Measurements from ENCODE around the gene ATG3. TPM values are rescaled to one million over a fixed set of nuclear protein-coding genes. Genes with fewer than 3 reads are reported as not detected.

Gene ATG3
- total and polyA plus RNA-seq, 2 of the 8 experiments (the other 6 are each of a cell fraction or from before 2014, with no cell fraction given), result 27.3 to 55.3 TPM

DNA sequence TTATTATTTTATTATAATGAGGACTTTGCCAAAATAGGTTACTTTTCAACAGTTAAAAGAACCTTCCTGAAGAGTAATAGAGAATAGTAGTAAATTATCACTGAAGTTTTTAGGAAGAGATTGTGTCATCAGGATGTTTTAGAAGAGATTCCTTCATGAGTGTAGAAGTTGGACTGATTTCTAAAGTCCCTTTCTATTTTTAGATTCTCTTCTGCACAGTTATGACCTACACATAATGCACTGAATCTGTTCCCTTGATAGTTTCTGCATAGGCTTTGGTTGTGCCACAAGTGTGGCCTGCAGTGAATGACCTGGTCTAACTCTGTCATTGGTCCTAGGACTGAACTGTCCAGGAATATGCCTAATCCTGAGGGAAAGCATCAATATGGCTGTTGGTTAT, 24.0 kb upstream of the ATG3 start:
- H2BK5ac ChIP-seq (ENCODE audit: low read depth, low read length), result no peak overlapping the region
- no peak overlapping the region for H2BK12ac ChIP-seq (ENCODE audit: low read depth, low read length)
- no peak overlapping the region for H3K4me2 ChIP-seq (ENCODE audit: insufficient read depth in 1 of 2, low read depth in 2 of 2, low read length in 2 of 2)
- H2AK5ac ChIP-seq (ENCODE audit: low read depth, low read length), result no peak overlapping the region
- no peaks in the 10 kb centered on the region; the same call in 1 of the 2 replicates for H3K23me2 ChIP-seq (ENCODE audit: low read depth, low read length)
- H2BK20ac ChIP-seq (ENCODE audit: low read length), result no peak overlapping the region
- ChIA-PET CTCF (ENCODE audit: partially characterized antibody) (interaction anchor here (1.4 kb wide), 1 partner anchor 62 kb away, joined by 4 read pairs; no protein-coding TSS in a partner anchor), POLR2A (ENCODE audit: partially characterized antibody) (interaction anchor here (0.7 kb wide), 1 partner anchor 406 kb away, joined by 3 read pairs; no protein-coding TSS in a partner anchor)
- H4K8ac ChIP-seq (ENCODE audit: extremely low read depth, insufficient read depth, low read length), result no peak overlapping the region
- H3K14ac ChIP-seq (ENCODE audit: insufficient read length), result no peak overlapping the region
- H4K91ac ChIP-seq (replicated peaks; ENCODE audit: insufficient read length, low read length), result no peak overlapping the region
- H3K9me3 ChIP-seq (ENCODE audit: insufficient read depth in 2 of 2, low read depth in 1 of 2, low read length in 1 of 2), result no peaks in the 10 kb centered on the region
- H2BK15ac ChIP-seq (ENCODE audit: low read length), result no peak overlapping the region
- DNase-seq (ENCODE audit: low read depth in 1 of 2, low spot score in 2 of 2) (no peak), FAIRE-seq (no peak)
- H3K23ac ChIP-seq (ENCODE audit: insufficient read length), result no peak overlapping the region
- H4K20me1 ChIP-seq (replicated peaks in 1 of 2; ENCODE audit: control insufficient read depth in 1 of 2, insufficient read depth in 2 of 2, low read length in 2 of 2), result no peaks in the 10 kb centered on the region
- H3K4me3 ChIP-seq (ENCODE audit: extremely low read depth in 1 of 4, insufficient read depth in 2 of 4, low read depth in 3 of 4, low read length in 4 of 4), result no peak overlapping the region
- H3K4ac ChIP-seq (replicated peaks; ENCODE audit: insufficient read length, low read depth, low read length), result no peak overlapping the region
- no peak overlapping the region for H3K18ac ChIP-seq (ENCODE audit: extremely low read depth, low read length)
- H2AFZ ChIP-seq (ENCODE audit: low read length), result no peak overlapping the region
- no peak overlapping the region for H3K27ac ChIP-seq (ENCODE audit: low read depth, low read length)
- H3K56ac ChIP-seq (replicated peaks; ENCODE audit: insufficient read length, low read depth, low read length), result no peak overlapping the region
- no peaks in the 10 kb centered on the region for H3K27me3 ChIP-seq (replicated peaks in 1 of 4; ENCODE audit: control insufficient read depth in 3 of 4, extremely low read depth in 1 of 4, insufficient read depth in 3 of 4, low read length in 3 of 4)
- H2BK120ac ChIP-seq (replicated peaks; ENCODE audit: low read depth, low read length), result no peak overlapping the region
- peaks cover 0 to 34% (median 5%) of the 10 kb centered on the region in 4 experiments; a peak in 4 of 8 replicates for H3K36me3 ChIP-seq (ENCODE audit: control insufficient read depth in 2 of 4, insufficient read depth in 4 of 4, low read length in 3 of 4)
- H3K79me2 ChIP-seq (ENCODE audit: control insufficient read depth in 1 of 2, insufficient read depth in 2 of 2, low read length in 2 of 2), result no peaks in the 10 kb centered on the region
- H3K79me1 ChIP-seq (ENCODE audit: low read depth, low read length), result no peaks in the 10 kb centered on the region
- no peak overlapping the region for H3K9ac ChIP-seq (replicated peaks in 1 of 4; ENCODE audit: extremely low read depth in 1 of 4, low read depth in 3 of 4, low read length in 3 of 4)
- no peak overlapping the region for H4K5ac ChIP-seq (ENCODE audit: insufficient read length, low read depth, low read length)
- no peaks in the 10 kb centered on the region; a peak in 1 of 7 replicates for H3K4me1 ChIP-seq (replicated peaks in 1 of 4; ENCODE audit: control insufficient read depth in 3 of 4, insufficient read depth in 4 of 4, low read length in 3 of 4)
- no peak for TF ChIP-seq GTF2F1 (IDR thresholded peaks at IDR 0.05; ENCODE audit: borderline replicate concordance, low read depth, low read length)
- TF ChIP-seq SIN3A (conservative IDR thresholded peaks at IDR 0.05 in 1 of 2, IDR thresholded peaks at IDR 0.05 in 1 of 2; ENCODE audit: low read depth in 1 of 2, low read length in 2 of 2), result no peak
- no peak for TF ChIP-seq BACH1 (IDR thresholded peaks at IDR 0.05; ENCODE audit: low read length)
- TF ChIP-seq POU5F1 (IDR thresholded peaks at IDR 0.05; ENCODE audit: low read depth, low read length), result no peak
- TF ChIP-seq TAF7 (optimal IDR thresholded peaks at IDR 0.05; ENCODE audit: borderline replicate concordance, low read depth, low read length), result no peak
- TF ChIP-seq, protein P1, sequence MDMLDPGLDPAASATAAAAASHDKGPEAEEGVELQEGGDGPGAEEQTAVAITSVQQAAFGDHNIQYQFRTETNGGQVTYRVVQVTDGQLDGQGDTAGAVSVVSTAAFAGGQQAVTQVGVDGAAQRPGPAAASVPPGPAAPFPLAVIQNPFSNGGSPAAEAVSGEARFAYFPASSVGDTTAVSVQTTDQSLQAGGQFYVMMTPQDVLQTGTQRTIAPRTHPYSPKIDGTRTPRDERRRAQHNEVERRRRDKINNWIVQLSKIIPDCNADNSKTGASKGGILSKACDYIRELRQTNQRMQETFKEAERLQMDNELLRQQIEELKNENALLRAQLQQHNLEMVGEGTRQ (IDR thresholded peaks at IDR 0.05; ENCODE audit: low read length), result no peak
- TF ChIP-seq, protein P2, sequence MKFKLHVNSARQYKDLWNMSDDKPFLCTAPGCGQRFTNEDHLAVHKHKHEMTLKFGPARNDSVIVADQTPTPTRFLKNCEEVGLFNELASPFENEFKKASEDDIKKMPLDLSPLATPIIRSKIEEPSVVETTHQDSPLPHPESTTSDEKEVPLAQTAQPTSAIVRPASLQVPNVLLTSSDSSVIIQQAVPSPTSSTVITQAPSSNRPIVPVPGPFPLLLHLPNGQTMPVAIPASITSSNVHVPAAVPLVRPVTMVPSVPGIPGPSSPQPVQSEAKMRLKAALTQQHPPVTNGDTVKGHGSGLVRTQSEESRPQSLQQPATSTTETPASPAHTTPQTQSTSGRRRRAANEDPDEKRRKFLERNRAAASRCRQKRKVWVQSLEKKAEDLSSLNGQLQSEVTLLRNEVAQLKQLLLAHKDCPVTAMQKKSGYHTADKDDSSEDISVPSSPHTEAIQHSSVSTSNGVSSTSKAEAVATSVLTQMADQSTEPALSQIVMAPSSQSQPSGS (IDR thresholded peaks at IDR 0.05; ENCODE audit: low read length), result no peak
- TF ChIP-seq POLR2A (IDR thresholded peaks at IDR 0.05; ENCODE audit: control extremely low read depth in 1 of 2, low read depth in 2 of 2, low read length in 2 of 2), result no peak
- TF ChIP-seq RAD21 (IDR thresholded peaks at IDR 0.05 in 1 of 2, conservative IDR thresholded peaks at IDR 0.05 in 1 of 2; ENCODE audit: low read depth in 2 of 2, low read length in 2 of 2), result no peak
- TF ChIP-seq EP300 (IDR thresholded peaks at IDR 0.05; ENCODE audit: borderline replicate concordance in 1 of 2, low read depth in 2 of 2, low read length in 2 of 2), result no peak
- no peak for TF ChIP-seq RXRA (IDR thresholded peaks at IDR 0.05; ENCODE audit: insufficient read depth, low read depth, low read length)
- TF ChIP-seq BRCA1 (IDR thresholded peaks at IDR 0.05; ENCODE audit: low read depth, low read length), result no peak
